ENCODE data around the gene TNFAIP3.

GRCh38 chr6:137861550-137862337 is 5.3 kb upstream of the TNFAIP3 start:
- TF ChIP-seq CTCF (IDR thresholded peaks at IDR 0.05; ENCODE audit: low read depth, low read length): no peak
- TF ChIP-seq POLR2A (IDR thresholded peaks at IDR 0.05; ENCODE audit: extremely low read depth, insufficient read length): no peak
- no peak for TF ChIP-seq MYC (IDR thresholded peaks at IDR 0.05; ENCODE audit: low read depth, low read length)

Data from NB4 (cell line).